ENCODE measurements around the gene PXDC1.
"Not testable (repeated sequence)": the region's sequence is repeated elsewhere in the genome, so short reads cannot be mapped to it uniquely, and the experiment has no call there.

The PXDC1 gene

DNA sequence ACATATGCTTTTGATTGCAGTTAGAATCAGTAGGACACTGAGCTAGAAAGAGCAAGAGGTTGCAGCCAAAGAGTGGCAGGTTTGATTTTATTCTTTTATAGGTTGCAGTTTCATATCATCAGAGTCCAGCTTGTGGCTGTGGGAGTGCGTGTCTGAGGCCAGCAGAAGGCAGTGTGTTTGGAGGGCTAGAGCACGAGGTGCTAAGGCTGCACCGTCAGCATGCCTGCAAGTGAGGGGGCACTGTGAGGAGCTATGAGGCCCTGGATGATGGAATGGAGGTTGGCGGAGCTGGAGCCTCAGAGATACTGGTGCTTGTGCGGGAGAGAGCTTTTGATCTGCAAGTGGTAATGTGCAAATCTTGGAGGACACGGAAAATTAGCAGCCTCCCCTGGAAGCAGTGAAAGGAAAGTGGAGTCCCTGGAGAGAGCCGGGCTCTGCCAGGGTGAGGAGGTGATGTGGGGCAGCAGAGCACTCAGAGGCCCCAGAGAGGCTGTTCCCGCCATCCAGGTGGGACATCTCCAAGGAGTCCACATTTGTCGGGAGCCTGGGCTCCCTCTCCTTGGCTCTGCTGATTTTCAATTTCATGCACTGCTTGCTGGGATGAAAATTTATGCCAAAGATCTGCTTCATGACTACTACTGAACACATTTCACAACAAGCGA is 43.6 kb downstream of the PXDC1 start:
- no peak for DNase-seq

DNA sequence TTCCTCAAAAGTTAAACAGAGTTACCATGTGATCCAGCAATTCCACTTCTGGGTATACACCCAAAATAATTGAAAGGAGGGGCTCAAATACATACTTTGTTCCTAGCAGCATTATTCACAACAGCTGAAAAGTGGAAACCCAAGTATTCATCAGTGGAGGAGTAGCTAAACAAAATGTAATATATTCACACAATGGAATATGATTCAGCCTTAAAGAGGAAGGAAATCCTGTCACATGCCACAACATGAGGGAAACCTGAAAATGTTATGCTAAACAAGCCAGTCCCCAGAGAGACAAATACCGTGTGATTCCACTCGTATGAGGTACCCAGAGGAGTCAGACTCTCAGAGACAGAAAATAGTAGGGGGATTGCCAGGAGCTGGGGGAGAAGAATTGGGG is 44.5 kb downstream of the PXDC1 start:
- DNase-seq: no peak

DNA sequence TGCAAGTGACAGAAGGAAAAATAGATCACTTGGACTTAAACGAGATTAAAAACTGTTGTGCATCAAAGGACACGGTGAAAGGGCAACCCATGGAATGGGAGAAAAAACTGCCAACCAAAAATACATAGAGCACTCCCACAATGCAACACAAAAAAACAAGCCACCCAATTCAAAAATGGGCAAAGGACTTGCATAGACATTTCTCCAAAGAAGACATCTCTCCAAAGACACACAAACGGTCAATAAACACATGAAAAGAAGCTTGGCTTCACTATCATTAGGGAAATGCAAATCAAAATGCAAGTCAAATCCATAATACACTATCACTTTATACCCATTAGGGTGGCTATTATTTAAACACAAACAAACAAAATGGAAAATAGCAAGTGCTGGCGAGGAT is 45.0 kb downstream of the PXDC1 start:
- DNase-seq: no peak

DNA sequence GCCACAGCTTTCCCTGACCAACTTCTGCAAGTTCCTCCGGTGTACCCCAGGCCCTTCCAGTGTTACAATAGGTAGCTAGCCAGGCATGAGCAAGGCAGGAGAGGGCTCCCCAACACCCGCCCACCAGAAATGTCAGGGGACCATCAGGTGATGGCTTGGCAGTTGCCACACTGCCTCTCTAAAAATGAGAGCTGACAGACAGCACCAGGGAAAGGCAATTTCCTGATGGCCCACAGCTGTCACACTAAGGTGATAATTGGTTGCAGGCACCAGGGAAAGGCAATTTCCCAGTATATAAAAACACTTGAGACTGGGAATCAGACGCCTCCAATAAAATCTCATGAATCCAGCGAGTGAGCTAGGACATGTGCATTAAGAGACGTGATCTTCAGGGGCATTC is 49.9 kb downstream of the PXDC1 start:
- no peak for DNase-seq

DNA sequence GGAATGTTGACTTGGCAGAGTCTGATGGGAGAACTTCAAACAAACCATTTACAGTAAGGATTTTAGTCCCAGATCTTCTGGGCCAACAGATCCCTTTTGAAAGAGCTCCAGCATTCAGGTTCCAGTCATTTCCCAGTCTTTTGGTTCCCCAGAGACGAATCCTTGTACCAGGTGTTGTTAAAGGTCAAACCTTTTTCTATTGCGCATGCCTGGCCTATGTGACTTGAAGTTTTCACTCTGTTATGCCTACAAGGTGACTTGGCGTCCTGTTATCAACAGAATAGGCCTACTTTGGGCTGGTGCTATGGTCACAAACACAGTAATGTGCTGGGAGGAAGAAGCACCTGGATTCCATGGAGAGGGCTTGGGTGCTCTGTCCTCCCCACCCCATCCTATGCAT is 52.3 kb downstream of the PXDC1 start:
- no peak for DNase-seq

DNA sequence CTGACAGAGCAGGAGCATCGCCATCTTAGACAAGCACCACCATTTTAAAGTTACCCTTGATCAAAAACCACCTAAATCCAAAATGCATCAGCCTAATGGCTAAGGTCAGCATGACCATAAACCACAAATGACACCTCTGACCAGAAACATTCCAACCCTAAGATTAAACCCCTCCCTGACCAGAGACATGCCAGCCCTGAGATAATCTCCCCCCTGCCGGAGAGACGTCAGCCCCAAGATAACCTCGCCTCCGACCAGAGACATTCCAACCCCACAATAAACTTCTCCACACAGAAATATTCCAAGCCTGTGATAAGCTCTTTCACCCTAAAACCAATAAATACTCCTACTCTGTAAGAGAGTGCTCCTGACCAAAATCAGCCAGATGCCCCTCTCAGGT is 53.5 kb downstream of the PXDC1 start:
- no peak for DNase-seq

DNA sequence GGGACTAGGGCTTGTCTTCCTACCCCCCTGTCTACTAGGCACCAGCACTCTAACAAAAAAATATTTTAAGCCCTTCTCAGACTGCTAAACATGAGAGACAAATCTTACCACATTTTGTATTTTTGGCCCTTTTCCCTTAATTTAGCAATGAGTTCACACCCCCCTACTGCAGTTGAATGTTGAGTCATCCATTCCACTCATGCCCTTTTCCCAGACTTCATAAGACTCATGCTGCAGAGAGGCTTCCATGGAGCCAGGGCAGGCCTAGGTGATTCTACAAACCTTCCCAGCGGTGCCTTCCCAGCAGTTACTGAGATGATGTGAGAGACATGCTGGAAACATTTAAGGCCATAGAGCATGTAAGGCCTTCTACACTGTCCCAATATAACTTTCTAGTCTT is 53.9 kb downstream of the PXDC1 start:
- DNase-seq: no peak

DNA sequence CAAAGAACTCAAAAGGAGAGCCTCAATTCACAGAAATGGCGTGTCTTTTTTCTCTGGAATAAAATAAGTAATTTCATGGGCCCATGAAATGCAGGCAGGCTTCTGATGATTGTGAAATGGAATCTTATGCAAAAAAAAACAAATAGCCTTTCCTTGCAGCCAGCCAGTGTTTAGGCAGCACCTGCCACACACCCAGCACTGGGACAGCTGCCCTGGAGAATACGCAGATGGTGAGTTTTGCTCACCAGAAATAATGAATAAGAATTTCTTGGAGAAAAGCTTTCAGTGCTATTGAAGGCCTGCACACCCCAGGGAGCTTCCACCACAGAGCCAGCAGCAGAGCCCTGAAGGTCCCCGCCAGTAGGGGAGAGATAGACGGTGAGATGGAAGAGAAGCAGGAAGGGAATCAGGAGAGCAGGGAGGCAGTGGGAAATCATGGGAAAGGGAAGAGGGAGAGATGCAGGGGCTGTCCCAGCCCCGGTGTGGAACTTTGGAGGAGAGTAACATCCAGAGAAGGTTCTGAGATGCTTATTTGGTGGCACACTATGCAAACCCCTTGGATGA is 54.9 kb downstream of the PXDC1 start:
- DNase-seq: no peak

DNA sequence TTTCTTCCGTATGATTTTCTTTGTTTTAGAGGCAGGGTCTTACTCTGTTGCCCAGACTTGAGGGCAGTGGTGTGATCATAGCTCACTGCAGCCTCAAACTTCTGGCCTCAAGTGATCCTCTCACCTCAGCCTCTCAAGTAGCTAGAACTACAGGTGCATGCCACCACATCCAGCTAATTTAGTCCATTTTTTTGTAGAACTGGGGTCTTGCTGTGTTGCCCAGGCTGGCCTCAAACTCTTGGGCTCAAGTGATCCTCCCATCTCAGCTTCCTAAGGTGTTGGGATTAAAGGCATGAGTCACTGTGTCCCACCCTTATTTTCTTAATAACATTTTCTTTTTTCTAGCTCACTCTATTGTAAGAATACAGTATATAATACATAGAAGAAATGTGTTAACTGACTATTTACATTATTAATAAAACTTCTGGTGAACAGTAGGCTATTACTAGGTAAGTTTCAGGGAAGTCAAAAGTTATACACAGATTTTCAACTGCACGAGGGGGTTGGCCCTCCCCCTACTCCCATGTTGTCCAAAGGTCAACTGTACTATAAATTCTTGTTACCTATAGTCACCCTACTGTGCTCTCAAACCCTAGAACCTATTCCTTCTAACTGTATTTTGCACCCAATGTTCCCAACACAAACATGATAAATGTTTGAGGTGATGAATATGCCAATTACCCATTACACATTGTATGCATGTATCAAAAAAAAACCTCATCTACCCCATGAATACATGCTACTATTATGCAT is 56.3 kb downstream of the PXDC1 start:
- DNase-seq: no peak

DNA sequence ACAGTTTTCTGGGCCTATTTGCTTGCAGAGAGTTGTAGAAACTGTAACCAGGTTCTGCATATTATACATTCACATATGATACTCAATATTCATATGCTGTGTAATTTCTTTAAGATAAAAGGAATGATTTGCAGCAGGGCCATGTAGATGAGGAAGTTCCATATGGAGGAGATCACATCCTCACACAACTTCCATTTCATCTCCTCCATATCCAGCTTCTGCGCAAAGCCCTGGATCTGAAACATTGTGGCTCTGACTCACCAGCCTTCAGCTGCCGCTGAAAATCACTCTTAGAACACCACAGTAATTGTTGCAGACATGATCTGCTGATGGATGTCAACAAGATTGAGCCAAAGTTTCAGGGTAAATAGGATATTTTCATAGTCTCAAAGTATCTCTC is 57.7 kb downstream of the PXDC1 start:
- DNase-seq: no peak

DNA sequence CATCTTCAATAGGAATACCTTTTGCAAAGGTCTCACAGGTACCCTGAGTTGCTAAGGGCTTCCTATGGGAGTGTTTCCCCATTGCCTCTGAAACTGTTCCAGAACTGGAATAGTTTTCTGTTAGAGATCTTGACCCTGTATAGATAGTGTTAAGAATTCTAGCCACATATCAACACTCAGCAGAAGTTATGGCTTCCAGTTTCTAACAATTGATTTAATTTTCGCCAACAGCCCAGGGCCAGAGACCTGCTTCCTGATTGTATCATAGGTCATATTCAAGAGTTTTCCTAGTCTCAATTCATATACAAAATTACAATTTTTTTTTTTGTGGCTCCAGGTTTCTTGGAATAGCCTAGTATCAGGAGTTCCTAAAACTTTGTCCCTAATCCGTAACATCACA is 61.0 kb downstream of the PXDC1 start:
- DNase-seq: no peak

DNA sequence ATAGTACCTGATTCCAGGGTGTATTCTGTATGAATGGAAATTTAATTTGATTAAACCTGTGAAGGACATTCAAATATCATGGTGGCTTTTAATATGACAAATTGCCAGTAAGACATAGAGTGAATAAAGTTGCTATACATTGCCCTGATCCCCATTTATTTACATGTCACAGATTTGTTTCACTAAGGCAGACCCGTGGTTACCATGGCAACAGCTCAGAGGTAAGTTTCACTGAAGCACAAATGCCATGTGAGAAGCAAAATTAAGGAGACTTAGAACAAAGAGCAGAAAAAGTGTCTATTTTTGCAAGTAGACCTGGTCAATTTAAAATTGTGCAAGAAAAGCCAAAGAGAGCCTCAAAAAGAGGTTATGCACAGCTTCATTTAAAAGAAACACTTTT is 63.7 kb downstream of the PXDC1 start:
- no peak for DNase-seq

DNA sequence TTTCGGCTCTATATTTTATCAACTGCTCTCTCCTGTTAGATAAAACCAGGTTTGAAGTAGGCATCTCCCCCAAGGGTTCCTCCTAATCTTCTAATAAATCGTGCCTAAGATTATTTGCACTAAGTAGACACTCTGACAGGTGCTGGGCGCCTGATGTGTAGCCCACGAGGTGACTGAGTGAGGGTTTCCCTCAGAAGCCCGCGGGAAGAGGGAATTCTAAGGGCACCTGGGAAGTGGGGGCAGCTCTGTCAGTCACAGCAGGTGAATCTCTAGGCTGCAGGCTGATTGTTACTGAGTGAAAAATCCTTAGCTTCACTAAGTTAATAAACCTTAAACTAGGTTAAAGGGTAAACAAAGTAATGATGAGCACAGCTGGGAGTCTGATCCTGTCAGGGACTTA is 68.2 kb downstream of the PXDC1 start:
- no peak for DNase-seq

DNA sequence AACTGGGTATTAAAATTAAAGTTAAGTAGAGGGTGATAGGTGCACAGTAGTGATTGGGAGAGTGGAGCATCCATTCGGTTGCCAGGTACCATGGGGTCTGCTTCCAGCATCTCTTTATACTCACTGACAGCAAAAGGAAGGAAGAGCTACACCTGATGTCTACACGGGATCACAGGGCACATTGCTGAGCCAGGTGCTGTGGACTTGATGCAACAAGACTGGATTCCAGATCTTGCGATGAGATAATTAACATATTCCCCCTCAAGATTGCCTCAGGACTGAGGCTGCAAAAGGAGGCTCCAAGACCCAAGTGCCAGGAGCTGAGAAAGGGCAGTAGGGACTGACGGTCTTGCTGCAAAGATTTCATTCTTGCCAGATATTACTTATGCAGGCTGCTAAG is 72.6 kb downstream of the PXDC1 start:
- no peak for DNase-seq

DNA sequence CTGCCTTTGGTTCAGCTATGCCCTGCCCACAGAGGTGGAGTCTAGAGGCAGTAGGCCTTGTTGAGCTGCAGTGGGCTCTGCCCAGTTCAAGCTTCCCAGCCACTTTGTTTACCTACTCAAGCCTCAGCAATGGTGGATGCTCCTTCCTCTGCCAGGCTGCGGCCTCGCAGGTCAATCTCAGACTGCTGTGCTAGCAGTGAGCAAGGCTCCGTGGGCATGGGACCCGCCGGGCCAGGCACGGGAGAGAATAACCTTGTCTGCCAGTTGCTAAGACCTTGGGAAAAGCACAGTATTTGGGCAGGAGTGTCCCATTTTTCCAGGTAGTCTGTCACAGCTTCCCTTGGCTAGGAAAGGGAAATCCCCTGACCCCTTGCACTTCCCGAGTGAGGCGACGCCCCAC is 73.8 kb downstream of the PXDC1 start:
- DNase-seq: not testable (repeated sequence)

DNA sequence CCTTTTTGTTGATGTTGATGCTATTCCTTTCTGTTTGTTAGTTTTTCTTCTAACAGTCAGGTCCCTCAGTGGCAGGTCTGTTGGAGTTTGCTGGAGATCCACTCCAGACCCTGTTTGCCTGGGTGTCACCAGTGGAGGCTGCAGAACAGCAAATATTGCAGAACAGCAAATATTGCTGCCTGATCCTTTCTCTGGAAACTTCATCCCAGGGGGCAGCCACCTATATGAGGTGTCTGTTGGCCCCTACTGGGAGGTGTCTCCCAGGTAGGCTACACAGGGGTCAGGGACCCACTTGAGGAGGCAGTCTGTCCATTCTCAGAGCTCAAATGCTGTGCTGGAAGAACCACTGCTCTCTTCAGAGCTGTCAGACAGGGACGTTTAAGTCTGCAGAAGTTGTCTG is 74.2 kb downstream of the PXDC1 start:
- not testable (repeated sequence) for DNase-seq

Measured in NCI-H2107 (cell line).